Osteoblast (primary cell): Measurements from ENCODE around the gene RNF13. TPM values are rescaled to one million over a fixed set of nuclear protein-coding genes. Genes with fewer than 3 reads are reported as not detected.
"Not testable (repeated sequence)": the region's sequence is repeated elsewhere in the genome, so short reads cannot be mapped to it uniquely, and the experiment has no call there.

Experiments
- DNase-seq: peaks from one replicate; pipeline ENCODE4 v3.0.0; 2011; ENCODE audit warnings: low spot score, mixed read lengths; ENCODE audit not compliant: insufficient read length; ENCODE audit errors: missing footprints
- H2AFZ ChIP-seq: 2 replicates; pipeline ENCODE4 v1.6.0; 2011; ENCODE audit warnings: mild to moderate bottlenecking, low read length
- H3K27ac ChIP-seq: 2 replicates; pipeline ENCODE4 v1.5.1; 2011; ENCODE audit warnings: mild to moderate bottlenecking, low read depth, low read length, moderate library complexity
- H3K27me3 ChIP-seq: 2 replicates; pipeline ENCODE4 v1.6.0; 2012; ENCODE audit warnings: mild to moderate bottlenecking, control low read depth, inconsistent platforms, low read length, moderate library complexity; ENCODE audit not compliant: insufficient read depth
- H3K36me3 ChIP-seq: 2 replicates; pipeline ENCODE4 v1.5.1; 2011; ENCODE audit warnings: mild to moderate bottlenecking, low read length, control low read depth, moderate library complexity; ENCODE audit not compliant: insufficient read depth
- H3K4me1 ChIP-seq: 2 replicates; pipeline ENCODE4 v1.5.1; 2011; ENCODE audit warnings: mild to moderate bottlenecking, low read length, control low read depth, moderate library complexity; ENCODE audit not compliant: insufficient read depth
- H3K4me2 ChIP-seq: 2 replicates; pipeline ENCODE4 v1.6.0; 2011; ENCODE audit warnings: mild to moderate bottlenecking, low read length; ENCODE audit not compliant: insufficient read depth
- H3K4me3 ChIP-seq: fragments of 200-600 bp; sonication (generic); 3 replicates; pipeline ENCODE4 v1.5.1; 2012; ENCODE audit warnings: mild to moderate bottlenecking, low read length, inconsistent platforms; ENCODE audit not compliant: insufficient read depth
- H3K79me2 ChIP-seq: 2 replicates; pipeline ENCODE4 v1.6.0; 2012; ENCODE audit warnings: mild to moderate bottlenecking, low read length, control low read depth, inconsistent platforms; ENCODE audit not compliant: insufficient read depth
- H3K9me3 ChIP-seq: 2 replicates; pipeline ENCODE4 v1.5.1; 2011; ENCODE audit warnings: low read depth, low read length, control low read depth
- H4K20me1 ChIP-seq: 2 replicates; pipeline ENCODE4 v1.6.0; 2012; ENCODE audit warnings: mild to moderate bottlenecking, low read length, control low read depth; ENCODE audit not compliant: insufficient read depth
- CTCF ChIP-seq: IDR thresholded peaks from 2 replicates; pipeline ENCODE4 v1.5.1; 2011; ENCODE audit warnings: mild to moderate bottlenecking, low read depth, low read length, moderate library complexity; ENCODE audit errors: extremely low read depth
- total RNA-seq: library from RNA; depleted of rRNA; stranded (reverse); fragments of >200 nt; gene quantifications from 2 replicates; pipeline ENCODE4 v1.2.3, GENCODE V29; 2012

Gene RNF13
- total RNA-seq, 1 donor: 86.1 TPM

DNA sequence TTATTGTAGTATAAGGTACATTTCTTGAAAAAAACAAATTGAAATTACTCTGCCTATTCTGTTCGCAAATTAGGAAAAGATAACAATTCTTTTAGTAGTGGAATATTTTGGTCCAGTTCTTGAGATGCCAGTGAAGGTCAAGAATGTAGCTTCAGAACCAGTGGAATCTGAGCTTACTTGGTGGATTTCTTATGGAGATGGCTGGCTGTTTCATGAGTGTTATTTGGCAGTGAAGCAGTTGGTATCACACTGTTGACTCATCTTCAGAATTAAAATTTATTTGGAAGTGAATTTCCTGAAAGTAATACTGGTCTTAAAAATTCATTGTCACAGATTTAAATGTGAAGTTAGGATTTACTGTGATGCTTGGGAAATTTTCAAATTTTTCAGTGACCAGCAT is 19.1 kb downstream of the RNF13 start:
- peaks cover 55% of the 10 kb centered on the region for H3K79me2 ChIP-seq
- no peaks in the 10 kb centered on the region for H3K4me1 ChIP-seq
- H3K36me3 ChIP-seq: no peaks in the 10 kb centered on the region
- H3K27me3 ChIP-seq: no peaks in the 10 kb centered on the region
- no peak for TF ChIP-seq CTCF
- H3K4me3 ChIP-seq: no peak overlapping the region
- H3K9me3 ChIP-seq: peaks cover 13% of the 10 kb centered on the region
- peak; percentile 49 for DNase-seq
- no peak overlapping the region for H3K4me2 ChIP-seq
- H4K20me1 ChIP-seq: peaks cover 3% of the 10 kb centered on the region
- no peak overlapping the region for H2AFZ ChIP-seq
- no peak overlapping the region for H3K27ac ChIP-seq

GRCh38 chr3:149833241-149833640 is 20.2 kb downstream of the RNF13 start:
- H2AFZ ChIP-seq: no peak overlapping the region
- H3K36me3 ChIP-seq: no peaks in the 10 kb centered on the region
- H3K9me3 ChIP-seq: peaks cover 13% of the 10 kb centered on the region
- no peaks in the 10 kb centered on the region for H3K4me1 ChIP-seq
- H3K4me2 ChIP-seq: no peak overlapping the region
- no peak overlapping the region for H3K27ac ChIP-seq
- H3K27me3 ChIP-seq: no peaks in the 10 kb centered on the region
- no peak for DNase-seq
- H3K79me2 ChIP-seq: peaks cover 58% of the 10 kb centered on the region
- peaks cover 3% of the 10 kb centered on the region for H4K20me1 ChIP-seq
- H3K4me3 ChIP-seq: no peak overlapping the region
- TF ChIP-seq CTCF: no peak

GRCh38 chr3:149838491-149838890 is 25.5 kb downstream of the RNF13 start:
- not testable (repeated sequence) for H3K27me3 ChIP-seq, DNase-seq, H3K9me3 ChIP-seq, H3K36me3 ChIP-seq, H3K27ac ChIP-seq, H3K4me3 ChIP-seq, H3K4me1 ChIP-seq, H2AFZ ChIP-seq, H3K4me2 ChIP-seq, H4K20me1 ChIP-seq
- H3K79me2 ChIP-seq: peaks cover 45% of the 10 kb centered on the region

DNA sequence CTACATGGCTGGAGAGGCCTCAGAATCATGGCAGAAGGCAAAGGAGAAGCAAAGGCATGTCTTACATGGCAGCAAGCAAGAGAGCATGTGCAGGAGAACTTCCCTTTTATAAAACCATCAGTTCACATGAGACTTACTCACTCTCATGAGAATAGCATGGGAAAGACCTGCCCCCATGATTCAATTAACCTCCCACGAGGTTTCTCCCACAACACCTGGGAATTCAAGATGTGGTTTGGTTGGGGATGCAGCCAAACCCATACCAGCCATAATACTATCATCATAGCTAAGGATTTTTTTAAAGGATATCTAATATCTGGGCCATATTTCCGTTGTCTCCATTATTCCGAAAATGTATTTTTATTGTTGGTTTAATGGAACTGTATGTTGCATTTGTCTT is 26.5 kb downstream of the RNF13 start:
- H4K20me1 ChIP-seq, H3K4me2 ChIP-seq, H3K27me3 ChIP-seq: not testable (repeated sequence)

GRCh38 chr3:149839896-149840295 is 26.9 kb downstream of the RNF13 start:
- H3K4me1 ChIP-seq: no peaks in the 10 kb centered on the region
- H3K27me3 ChIP-seq: no peaks in the 10 kb centered on the region
- H3K4me3 ChIP-seq: no peak overlapping the region
- TF ChIP-seq CTCF: no peak
- peaks cover 49% of the 10 kb centered on the region for H3K79me2 ChIP-seq
- peaks cover 2% of the 10 kb centered on the region for H4K20me1 ChIP-seq
- H3K36me3 ChIP-seq: no peaks in the 10 kb centered on the region
- H2AFZ ChIP-seq: no peak overlapping the region
- no peak for DNase-seq
- H3K9me3 ChIP-seq: no peaks in the 10 kb centered on the region
- H3K4me2 ChIP-seq: no peak overlapping the region
- no peak overlapping the region for H3K27ac ChIP-seq

More for the DNA sequence above, 26.5 kb downstream of the RNF13 start:
- not testable (repeated sequence) for H2AFZ ChIP-seq, H3K9me3 ChIP-seq, DNase-seq, H3K4me1 ChIP-seq, H3K36me3 ChIP-seq, H3K4me3 ChIP-seq, H3K27ac ChIP-seq
- peaks cover 50% of the 10 kb centered on the region for H3K79me2 ChIP-seq
